D721Med (cell line): ENCODE measurements around the gene TNNI2.

Source experiments
- DNase-seq: peaks from one replicate; pipeline ENCODE4 v3.0.0; 2011; ENCODE audit warnings: low spot score; ENCODE audit not compliant: insufficient read length
- FAIRE-seq: peaks from 2 replicates; lab custom pipeline; 2011; peaks lifted over from hg19 to GRCh38; lab: Jason Lieb, UNC
- CTCF ChIP-seq: IDR thresholded peaks from 2 replicates; pipeline ENCODE4 v1.5.1; 2012; ENCODE audit warnings: mild to moderate bottlenecking, control low read depth; ENCODE audit not compliant: insufficient read depth; ENCODE audit errors: missing control alignments

TNNI2 gene

GRCh38 chr11:1855886-1856265, 17.1 kb downstream of the TNNI2 start:
- TF ChIP-seq CTCF: no peak
- DNase-seq: no peak
- no peak for FAIRE-seq

DNA sequence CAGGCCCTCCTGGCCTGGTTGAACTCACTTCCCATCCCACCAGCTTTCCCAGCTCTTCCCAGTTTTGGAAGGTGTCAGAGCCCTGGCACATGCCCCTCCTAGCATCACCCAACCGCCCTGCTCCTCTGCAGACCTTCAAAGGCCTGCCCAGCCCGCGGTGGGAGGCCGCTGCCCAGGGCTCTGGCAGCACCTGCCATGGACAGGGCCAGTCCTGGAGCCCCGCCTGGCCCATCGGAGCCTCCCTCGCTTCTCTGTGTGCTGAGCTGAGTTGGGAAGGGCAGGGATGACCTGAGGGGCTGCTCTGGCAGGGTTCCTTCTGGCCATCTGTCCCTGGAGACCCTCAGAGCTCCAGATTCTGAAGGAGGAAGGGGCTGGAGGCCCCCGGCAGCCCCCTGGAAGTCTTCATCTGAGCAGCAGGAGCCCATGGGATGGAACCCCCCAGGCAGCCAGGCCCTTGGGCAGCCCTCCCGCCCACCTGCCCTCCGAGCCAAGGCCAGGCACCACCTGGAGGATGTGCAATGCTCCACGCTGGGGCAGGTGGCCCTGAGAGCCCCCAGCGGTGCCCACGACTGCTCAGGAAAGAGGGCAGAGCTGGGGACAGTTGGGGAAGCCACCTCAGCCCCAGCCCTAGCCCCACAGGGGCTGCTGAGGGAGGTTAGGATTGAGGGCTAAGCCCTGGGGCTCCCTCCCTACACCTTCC, 17.7 kb downstream of the TNNI2 start:
- no peak for TF ChIP-seq CTCF
- no peak for DNase-seq
- no peak for FAIRE-seq

- TF ChIP-seq CTCF: no peak
- DNase-seq (no peak), FAIRE-seq (no peak)
These were observed 18.3 kb downstream of the TNNI2 start for GRCh38 chr11:1857064-1857463.

- FAIRE-seq: no peak
- no peak for TF ChIP-seq CTCF
- DNase-seq: no peak
These were observed 19.4 kb downstream of the TNNI2 start for GRCh38 chr11:1858154-1858553.

DNA sequence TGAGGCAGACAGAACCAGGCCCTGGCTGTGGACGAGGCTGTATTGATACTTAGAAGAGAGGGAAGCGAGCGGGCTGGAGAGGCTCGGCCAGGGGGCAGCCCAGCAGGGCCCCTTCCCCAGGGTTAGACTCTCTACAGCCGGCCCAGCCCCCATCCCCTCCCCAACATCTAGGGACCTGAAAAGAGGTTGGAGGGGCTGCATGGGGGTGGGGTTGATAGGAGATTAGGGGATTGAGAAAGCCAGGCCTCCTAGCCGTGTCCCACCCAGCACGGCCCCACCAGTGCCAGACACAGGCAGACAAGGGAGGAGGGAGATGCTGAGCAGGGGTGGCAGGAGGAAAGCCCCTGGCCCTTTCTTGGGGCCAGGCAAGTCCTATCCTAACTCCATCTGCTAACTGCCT, 19.8 kb downstream of the TNNI2 start:
- DNase-seq (no peak), FAIRE-seq (no peak)
- TF ChIP-seq CTCF: no peak

DNA sequence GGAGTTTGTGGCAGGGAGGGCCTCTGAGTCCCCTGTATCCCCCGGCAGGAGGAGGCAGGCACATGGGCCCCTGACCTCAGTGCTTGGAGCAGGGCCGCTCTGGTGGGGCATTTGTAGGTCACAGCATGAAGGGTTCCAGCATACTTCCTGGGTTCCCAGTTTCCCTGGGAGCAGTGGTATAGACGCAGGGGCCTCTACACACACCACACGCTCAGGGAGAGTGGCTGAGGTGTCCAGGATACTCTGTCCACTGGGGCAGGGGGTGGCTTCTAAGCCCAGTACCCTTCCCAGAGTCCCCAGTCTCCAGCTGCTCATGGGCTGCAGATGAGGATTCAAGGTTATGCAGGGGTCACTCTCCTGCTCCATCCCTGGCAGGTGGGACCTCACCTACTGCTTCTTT, 20.2 kb downstream of the TNNI2 start:
- DNase-seq: no peak
- FAIRE-seq: no peak
- TF ChIP-seq CTCF: no peak

DNA sequence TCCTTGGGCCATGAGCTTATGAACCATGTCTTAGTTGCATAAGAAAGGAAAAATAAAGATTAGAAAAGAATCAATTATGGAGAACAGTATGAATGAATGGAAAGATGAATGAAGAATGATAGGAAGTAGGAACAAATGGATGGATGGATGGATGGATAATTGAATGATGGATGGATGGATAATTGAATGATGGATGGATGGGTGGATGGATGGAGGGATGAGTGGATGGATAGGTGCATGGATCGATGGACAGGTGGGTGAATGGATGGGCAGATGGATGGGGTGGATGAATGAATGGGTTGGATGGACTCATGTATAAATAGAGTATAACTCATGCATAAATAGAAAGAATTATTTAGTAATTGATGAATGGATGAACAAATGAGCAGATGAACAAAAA, 21.3 kb downstream of the TNNI2 start:
- TF ChIP-seq CTCF: no peak
- FAIRE-seq: no peak
- no peak for DNase-seq
